Measurements from ENCODE around the gene DBF4. TPM values are rescaled to one million over a fixed set of nuclear protein-coding genes. Genes with fewer than 3 reads are reported as not detected.
"Not testable (repeated sequence)": the region's sequence is repeated elsewhere in the genome, so short reads cannot be mapped to it uniquely, and the experiment has no call there.

The DBF4 gene
- total and polyA plus RNA-seq, 4 donors: 2.3 to 27.0 (median 3.7) TPM

DNA sequence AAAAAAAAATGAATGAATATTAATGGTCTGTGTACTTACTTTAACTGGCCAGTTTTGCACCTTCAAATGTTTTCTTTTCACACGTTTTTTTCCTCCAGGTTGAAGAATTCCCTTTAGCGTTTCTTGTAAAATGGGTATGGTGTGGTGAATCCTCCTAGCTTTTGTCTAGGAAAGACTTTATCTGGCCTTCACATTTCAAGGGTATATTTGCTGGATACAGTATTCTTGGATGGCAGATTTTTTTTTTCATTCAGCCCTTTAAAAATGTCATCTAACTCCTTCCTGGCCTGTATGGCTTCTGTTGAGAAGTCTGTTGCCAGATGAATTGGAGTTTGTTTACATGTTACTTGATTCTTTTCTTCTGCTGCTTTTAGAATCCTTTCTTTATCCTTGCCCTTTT is 10.2 kb upstream of the DBF4 start:
- H3K9me3 ChIP-seq (ENCODE audit: control insufficient read depth in 4 of 4, low read length in 3 of 4): peaks cover 0 to 4% (median 2%) of the 10 kb centered on the region in 4 donors
- peaks cover 0 to 7% (median 3%) of the 10 kb centered on the region in 4 donors for H3K36me3 ChIP-seq (ENCODE audit: control insufficient read depth in 4 of 4, insufficient read depth in 3 of 4, low read depth in 1 of 4, low read length in 3 of 4)
- WGBS: 98% methylated on average over 2 of the region's 2 CpGs
- no peak overlapping the region for H3K4me3 ChIP-seq (ENCODE audit: low read depth in 1 of 3, low read length in 3 of 3)
- H3K4me1 ChIP-seq (ENCODE audit: control insufficient read depth in 4 of 4, insufficient read depth in 4 of 4, low read length in 3 of 4): no peaks in the 10 kb centered on the region
- TF ChIP-seq, protein P1, sequence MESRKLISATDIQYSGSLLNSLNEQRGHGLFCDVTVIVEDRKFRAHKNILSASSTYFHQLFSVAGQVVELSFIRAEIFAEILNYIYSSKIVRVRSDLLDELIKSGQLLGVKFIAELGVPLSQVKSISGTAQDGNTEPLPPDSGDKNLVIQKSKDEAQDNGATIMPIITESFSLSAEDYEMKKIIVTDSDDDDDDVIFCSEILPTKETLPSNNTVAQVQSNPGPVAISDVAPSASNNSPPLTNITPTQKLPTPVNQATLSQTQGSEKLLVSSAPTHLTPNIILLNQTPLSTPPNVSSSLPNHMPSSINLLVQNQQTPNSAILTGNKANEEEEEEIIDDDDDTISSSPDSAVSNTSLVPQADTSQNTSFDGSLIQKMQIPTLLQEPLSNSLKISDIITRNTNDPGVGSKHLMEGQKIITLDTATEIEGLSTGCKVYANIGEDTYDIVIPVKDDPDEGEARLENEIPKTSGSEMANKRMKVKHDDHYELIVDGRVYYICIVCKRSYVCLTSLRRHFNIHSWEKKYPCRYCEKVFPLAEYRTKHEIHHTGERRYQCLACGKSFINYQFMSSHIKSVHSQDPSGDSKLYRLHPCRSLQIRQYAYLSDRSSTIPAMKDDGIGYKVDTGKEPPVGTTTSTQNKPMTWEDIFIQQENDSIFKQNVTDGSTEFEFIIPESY (IDR thresholded peaks at IDR 0.05): no peak
- TF ChIP-seq RAD21 (IDR thresholded peaks at IDR 0.05) (no peak), EGR1 (IDR thresholded peaks at IDR 0.05; ENCODE audit: low read depth in 2 of 2) (no peak), HNF4A (conservative IDR thresholded peaks at IDR 0.05) (no peak), SP1 (IDR thresholded peaks at IDR 0.05) (no peak), HNF4G (IDR thresholded peaks at IDR 0.05) (no peak), NR2F2 (IDR thresholded peaks at IDR 0.05) (no peak), RXRA (IDR thresholded peaks at IDR 0.05) (no peak), GABPA (IDR thresholded peaks at IDR 0.05 in 1 of 2, conservative IDR thresholded peaks at IDR 0.05 in 1 of 2) (no peak)
- TF ChIP-seq, protein P2, sequence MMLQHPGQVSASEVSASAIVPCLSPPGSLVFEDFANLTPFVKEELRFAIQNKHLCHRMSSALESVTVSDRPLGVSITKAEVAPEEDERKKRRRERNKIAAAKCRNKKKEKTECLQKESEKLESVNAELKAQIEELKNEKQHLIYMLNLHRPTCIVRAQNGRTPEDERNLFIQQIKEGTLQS (IDR thresholded peaks at IDR 0.05): no peak
- TF ChIP-seq, protein P3, sequence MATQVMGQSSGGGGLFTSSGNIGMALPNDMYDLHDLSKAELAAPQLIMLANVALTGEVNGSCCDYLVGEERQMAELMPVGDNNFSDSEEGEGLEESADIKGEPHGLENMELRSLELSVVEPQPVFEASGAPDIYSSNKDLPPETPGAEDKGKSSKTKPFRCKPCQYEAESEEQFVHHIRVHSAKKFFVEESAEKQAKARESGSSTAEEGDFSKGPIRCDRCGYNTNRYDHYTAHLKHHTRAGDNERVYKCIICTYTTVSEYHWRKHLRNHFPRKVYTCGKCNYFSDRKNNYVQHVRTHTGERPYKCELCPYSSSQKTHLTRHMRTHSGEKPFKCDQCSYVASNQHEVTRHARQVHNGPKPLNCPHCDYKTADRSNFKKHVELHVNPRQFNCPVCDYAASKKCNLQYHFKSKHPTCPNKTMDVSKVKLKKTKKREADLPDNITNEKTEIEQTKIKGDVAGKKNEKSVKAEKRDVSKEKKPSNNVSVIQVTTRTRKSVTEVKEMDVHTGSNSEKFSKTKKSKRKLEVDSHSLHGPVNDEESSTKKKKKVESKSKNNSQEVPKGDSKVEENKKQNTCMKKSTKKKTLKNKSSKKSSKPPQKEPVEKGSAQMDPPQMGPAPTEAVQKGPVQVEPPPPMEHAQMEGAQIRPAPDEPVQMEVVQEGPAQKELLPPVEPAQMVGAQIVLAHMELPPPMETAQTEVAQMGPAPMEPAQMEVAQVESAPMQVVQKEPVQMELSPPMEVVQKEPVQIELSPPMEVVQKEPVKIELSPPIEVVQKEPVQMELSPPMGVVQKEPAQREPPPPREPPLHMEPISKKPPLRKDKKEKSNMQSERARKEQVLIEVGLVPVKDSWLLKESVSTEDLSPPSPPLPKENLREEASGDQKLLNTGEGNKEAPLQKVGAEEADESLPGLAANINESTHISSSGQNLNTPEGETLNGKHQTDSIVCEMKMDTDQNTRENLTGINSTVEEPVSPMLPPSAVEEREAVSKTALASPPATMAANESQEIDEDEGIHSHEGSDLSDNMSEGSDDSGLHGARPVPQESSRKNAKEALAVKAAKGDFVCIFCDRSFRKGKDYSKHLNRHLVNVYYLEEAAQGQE (IDR thresholded peaks at IDR 0.05): no peak
- no peak overlapping the region for H3K9ac ChIP-seq (ENCODE audit: low read depth in 1 of 2, low read length in 2 of 2)
- no peak for DNase-seq (ENCODE audit: low spot score)
- no peaks in the 10 kb centered on the region for H3K27me3 ChIP-seq (ENCODE audit: control insufficient read depth in 4 of 4, insufficient read depth in 4 of 4, low read length in 3 of 4)
- no peak overlapping the region for H3K27ac ChIP-seq (ENCODE audit: low read depth in 1 of 2, low read length in 2 of 2)

DNA sequence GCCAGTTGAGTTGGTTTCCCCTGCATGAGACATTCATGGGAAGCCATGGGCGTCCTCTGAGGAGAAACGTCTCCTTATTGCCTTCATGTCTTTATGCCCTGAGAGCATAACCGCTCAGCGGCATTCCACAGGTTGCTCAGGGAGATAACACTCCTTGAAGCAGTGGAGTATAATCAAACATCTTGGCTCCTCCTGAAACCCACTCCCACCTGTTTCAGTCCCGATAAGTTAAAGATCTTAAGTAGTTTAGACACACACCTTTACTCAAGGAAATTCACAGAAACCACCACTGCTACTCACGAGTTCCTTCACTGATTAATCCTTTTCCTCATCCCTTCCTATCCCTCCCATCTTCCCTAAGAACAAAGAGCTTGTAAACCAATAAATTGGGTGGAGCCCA is 9.8 kb upstream of the DBF4 start:
- H3K4me3 ChIP-seq (ENCODE audit: low read depth in 1 of 3, low read length in 3 of 3); H3K9ac ChIP-seq (ENCODE audit: low read depth in 1 of 2, low read length in 2 of 2); H3K4me1 ChIP-seq (ENCODE audit: control insufficient read depth in 4 of 4, insufficient read depth in 4 of 4, low read length in 3 of 4); H3K36me3 ChIP-seq (ENCODE audit: control insufficient read depth in 4 of 4, insufficient read depth in 3 of 4, low read depth in 1 of 4, low read length in 3 of 4); H3K27ac ChIP-seq (ENCODE audit: low read depth in 1 of 2, low read length in 2 of 2); H3K9me3 ChIP-seq (ENCODE audit: control insufficient read depth in 4 of 4, low read length in 3 of 4); DNase-seq (ENCODE audit: low spot score); H3K27me3 ChIP-seq (ENCODE audit: control insufficient read depth in 4 of 4, insufficient read depth in 4 of 4, low read length in 3 of 4): not testable (repeated sequence)
- WGBS: 99% methylated on average over 6 of the region's 6 CpGs

DNA sequence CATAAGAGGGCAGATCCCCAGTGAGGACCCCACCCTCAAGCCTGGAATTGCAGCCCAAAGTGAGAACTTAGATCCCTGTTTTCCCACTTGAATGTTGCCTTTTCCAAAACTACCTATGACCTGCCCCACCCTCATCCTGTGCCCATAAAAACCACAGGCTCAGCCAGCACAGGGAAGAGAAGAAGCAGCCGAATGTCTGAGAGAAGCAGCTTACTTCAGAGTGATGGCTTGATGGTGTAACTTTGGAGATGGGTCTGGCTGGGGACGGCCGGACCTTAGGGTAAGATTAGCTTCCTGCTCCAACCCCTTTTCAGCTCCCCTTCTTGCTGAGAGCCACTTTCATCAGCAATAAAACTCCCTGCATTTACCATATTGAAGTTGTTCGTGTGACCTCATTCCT is 5.8 kb upstream of the DBF4 start:
- H3K27ac ChIP-seq (ENCODE audit: low read depth in 1 of 2, low read length in 2 of 2): no peak overlapping the region
- WGBS: 96% methylated on average over 4 of the region's 4 CpGs
- no peaks in the 10 kb centered on the region for H3K27me3 ChIP-seq (ENCODE audit: control insufficient read depth in 4 of 4, insufficient read depth in 4 of 4, low read length in 3 of 4)
- no peak overlapping the region for H3K9ac ChIP-seq (ENCODE audit: low read depth in 1 of 2, low read length in 2 of 2)
- no peak overlapping the region for H3K4me3 ChIP-seq (ENCODE audit: low read depth in 1 of 3, low read length in 3 of 3)
- DNase-seq (ENCODE audit: low spot score): no peak
- H3K4me1 ChIP-seq (ENCODE audit: control insufficient read depth in 4 of 4, insufficient read depth in 4 of 4, low read length in 3 of 4): peaks cover 1 to 10% (median 4%) of the 10 kb centered on the region in 4 donors
- TF ChIP-seq, protein P1 (IDR thresholded peaks at IDR 0.05): no peak
- TF ChIP-seq JUND (IDR thresholded peaks at IDR 0.05) (no peak), EGR1 (IDR thresholded peaks at IDR 0.05; ENCODE audit: low read depth in 2 of 2) (no peak), NR2F2 (IDR thresholded peaks at IDR 0.05) (no peak), HNF4G (IDR thresholded peaks at IDR 0.05) (no peak), TAF1 (conservative IDR thresholded peaks at IDR 0.05) (no peak), RAD21 (IDR thresholded peaks at IDR 0.05) (no peak)
- TF ChIP-seq, protein P4, sequence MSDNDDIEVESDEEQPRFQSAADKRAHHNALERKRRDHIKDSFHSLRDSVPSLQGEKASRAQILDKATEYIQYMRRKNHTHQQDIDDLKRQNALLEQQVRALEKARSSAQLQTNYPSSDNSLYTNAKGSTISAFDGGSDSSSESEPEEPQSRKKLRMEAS (IDR thresholded peaks at IDR 0.05): no peak
- peaks cover 0 to 10% (median 3%) of the 10 kb centered on the region in 4 donors for H3K36me3 ChIP-seq (ENCODE audit: control insufficient read depth in 4 of 4, insufficient read depth in 3 of 4, low read depth in 1 of 4, low read length in 3 of 4)
- peaks cover 0 to 4% (median 2%) of the 10 kb centered on the region in 4 donors for H3K9me3 ChIP-seq (ENCODE audit: control insufficient read depth in 4 of 4, low read length in 3 of 4)

Data from liver (tissue), 9 donors.